Measurements from ENCODE around the gene RNF220. TPM values are rescaled to one million over a fixed set of nuclear protein-coding genes. Genes with fewer than 3 reads are reported as not detected.

RNF220 gene
- total RNA-seq, 4 donors from 2014 or later = 53.5 to 112 (median 61.9) TPM

- no peak for TF ChIP-seq CTCF (IDR thresholded peaks at IDR 0.05; ENCODE audit: low read depth)
Measured at GRCh38 chr1:44685881-44686280, 280.8 kb downstream of the RNF220 start.

- TF ChIP-seq CTCF (IDR thresholded peaks at IDR 0.05; ENCODE audit: low read depth) = no peak
Measured at GRCh38 chr1:44688760-44689446, 283.8 kb downstream of the RNF220 start.

- no peak for TF ChIP-seq CTCF (IDR thresholded peaks at IDR 0.05; ENCODE audit: low read depth)
Measured at GRCh38 chr1:44689447-44689765, 284.4 kb downstream of the RNF220 start.

GRCh38 chr1:44693159-44693558, 288.1 kb downstream of the RNF220 start:
- TF ChIP-seq CTCF (IDR thresholded peaks at IDR 0.05; ENCODE audit: low read depth) = no peak

GRCh38 chr1:44693900-44694299, 288.8 kb downstream of the RNF220 start:
- TF ChIP-seq CTCF (IDR thresholded peaks at IDR 0.05; ENCODE audit: low read depth) = no peak

GRCh38 chr1:44694863-44695478, 289.9 kb downstream of the RNF220 start:
- no peak for TF ChIP-seq CTCF (IDR thresholded peaks at IDR 0.05; ENCODE audit: low read depth)

- no peak for TF ChIP-seq CTCF (IDR thresholded peaks at IDR 0.05; ENCODE audit: low read depth)
Measured at GRCh38 chr1:44695671-44696070, 290.6 kb downstream of the RNF220 start.
